GM21825 (cell line): ENCODE measurements around the gene TTC33.

Source experiments
- ATAC-seq: cut with Tn5 transposase; IDR thresholded peaks from one replicate; pipeline ENCODE4 v1.9.1; 2021; ENCODE audit warnings: mild to moderate bottlenecking, moderate library complexity; ENCODE audit not compliant: unreplicated experiment

The TTC33 gene

DNA sequence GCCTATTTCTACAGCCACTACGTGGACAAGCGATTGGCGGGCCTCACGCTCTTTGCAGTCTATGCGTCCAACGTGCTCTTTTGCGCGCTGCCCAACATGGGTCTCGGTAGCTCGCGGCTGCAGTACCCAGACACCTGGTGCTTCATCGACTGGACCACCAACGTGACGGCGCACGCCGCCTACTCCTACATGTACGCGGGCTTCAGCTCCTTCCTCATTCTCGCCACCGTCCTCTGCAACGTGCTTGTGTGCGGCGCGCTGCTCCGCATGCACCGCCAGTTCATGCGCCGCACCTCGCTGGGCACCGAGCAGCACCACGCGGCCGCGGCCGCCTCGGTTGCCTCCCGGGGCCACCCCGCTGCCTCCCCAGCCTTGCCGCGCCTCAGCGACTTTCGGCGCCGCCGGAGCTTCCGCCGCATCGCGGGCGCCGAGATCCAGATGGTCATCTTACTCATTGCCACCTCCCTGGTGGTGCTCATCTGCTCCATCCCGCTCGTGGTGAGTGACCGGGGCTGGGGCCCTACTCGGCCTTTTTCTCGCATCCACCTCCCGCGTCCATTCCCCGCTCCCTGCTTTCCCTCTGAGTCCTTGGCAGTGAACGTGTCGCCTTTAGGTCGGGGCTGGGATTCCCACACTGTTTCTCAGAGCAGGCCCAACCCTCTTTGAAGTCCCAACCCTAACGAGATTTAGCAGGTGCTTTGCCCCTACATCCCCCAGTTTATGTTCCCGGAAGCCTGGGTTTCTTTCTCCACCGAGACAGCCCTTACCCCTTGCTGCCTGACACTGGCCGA is 74.2 kb downstream of the TTC33 start:
- peak; percentile 27 for ATAC-seq

DNA sequence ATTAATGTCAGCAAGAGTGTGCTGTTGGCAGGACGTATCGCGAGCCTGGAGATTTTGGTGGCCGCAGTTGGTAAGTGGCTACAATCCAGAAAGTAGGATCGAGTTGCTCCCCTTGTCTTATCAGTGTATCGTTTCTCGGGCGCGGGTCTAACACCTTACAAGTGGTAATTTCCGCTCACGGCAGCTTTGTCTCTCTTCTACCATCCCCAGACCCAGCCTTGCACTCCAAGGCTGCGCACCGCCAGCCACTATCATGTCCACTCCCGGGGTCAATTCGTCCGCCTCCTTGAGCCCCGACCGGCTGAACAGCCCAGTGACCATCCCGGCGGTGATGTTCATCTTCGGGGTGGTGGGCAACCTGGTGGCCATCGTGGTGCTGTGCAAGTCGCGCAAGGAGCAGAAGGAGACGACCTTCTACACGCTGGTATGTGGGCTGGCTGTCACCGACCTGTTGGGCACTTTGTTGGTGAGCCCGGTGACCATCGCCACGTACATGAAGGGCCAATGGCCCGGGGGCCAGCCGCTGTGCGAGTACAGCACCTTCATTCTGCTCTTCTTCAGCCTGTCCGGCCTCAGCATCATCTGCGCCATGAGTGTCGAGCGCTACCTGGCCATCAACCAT is 74.9 kb downstream of the TTC33 start:
- ATAC-seq = no peak

DNA sequence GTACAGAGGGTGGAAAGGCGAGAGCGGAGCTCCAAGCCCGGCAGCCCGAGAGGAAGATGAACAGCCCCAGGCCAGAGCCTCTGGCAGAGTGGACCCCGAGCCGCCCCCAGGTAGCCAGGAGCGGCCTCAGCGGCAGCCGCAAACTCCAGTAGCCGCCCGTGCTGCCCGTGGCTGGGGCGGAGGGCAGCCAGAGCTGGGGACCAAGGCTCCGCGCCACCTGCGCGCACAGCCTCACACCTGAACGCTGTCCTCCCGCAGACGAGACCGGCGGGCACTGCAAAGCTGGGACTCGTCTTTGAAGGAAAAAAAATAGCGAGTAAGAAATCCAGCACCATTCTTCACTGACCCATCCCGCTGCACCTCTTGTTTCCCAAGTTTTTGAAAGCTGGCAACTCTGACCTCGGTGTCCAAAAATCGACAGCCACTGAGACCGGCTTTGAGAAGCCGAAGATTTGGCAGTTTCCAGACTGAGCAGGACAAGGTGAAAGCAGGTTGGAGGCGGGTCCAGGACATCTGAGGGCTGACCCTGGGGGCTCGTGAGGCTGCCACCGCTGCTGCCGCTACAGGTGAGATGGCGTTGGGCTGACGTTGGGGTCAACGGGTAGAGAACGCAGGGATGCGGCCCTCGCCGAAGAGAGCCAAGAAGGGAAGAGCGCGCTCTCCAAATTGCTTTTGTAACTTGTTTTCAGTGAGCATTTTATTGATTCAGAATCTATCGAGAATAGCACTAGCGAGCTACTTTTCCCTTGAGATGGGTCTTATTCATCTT is 75.7 kb downstream of the TTC33 start, which contains the start of gene PTGER4:
TSS of gene PTGER4 (plus strand) at position 3 of the 769 bp plus-strand sequence. CDS start 1,079 bp downstream, outside the sequence.
- peak; percentile 33 for ATAC-seq

DNA sequence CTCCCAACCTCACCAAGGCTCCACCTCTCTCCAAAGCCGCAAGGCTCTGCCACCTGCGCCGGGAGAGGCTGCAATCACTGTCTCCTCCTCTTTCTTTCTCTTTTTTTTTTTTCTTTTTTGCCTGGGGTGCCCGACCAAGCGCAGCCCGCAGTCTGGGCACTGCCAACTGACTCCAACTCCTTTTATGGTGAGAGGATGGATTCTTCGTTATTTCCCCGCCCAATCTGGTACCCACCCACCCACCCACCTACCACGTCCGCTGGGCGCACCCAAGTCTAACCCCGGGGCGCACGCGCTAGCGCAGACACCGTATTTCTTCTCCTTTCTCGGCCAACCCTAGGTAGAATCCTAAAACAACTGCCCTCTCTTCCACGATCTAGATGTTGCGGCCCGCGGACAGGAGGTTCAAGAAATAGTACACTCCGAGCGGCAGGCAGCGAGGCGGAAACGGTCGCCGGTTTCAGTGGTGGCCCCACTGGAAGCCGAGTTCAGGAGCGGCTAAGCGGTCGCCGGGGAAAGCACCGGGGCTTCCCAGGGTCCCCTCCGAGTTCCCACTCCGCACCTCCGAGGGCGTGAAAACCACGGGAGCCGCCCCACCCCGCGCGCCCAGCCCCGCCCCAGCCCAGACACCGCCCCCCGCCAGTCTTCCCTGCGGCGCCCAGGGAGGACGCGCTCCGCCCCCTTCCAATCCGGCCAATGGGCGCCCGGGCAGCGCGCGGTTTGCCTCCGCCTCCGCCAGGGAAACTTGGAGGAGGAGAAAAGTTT is 76.4 kb downstream of the TTC33 start:
- ATAC-seq = peak; percentile 83

DNA sequence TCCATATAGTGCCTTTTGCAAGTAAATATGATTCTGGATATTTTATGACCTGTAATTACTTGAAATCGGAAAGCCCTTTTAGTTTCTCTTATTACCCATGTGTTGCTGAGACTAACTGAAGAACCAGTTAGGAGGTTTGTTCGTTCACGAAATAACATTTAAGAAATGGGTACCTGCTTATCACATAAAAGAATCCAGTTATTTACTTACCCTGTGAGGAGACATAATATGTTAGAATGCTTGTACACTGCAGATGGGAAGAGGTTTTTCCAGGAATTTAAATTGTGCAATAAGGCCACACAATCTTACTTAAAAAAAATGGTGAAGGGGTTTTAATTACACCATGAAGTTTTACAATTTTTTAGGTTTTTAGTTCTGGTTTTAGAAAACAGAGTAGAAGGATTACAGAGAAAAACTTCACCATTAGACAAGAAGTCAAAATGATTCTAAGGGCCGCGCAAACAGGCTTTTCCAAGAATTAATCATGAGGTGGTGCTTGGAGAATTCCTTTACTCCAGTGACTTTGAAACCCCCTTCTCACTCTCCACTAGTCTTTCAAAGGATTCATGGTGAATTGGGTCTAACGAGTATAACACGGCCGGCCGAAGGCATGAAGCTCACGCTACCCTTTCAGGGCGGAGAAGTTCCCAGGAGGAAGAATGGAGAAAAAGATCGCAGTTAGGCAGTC is 77.2 kb downstream of the TTC33 start:
- no peak for ATAC-seq

DNA sequence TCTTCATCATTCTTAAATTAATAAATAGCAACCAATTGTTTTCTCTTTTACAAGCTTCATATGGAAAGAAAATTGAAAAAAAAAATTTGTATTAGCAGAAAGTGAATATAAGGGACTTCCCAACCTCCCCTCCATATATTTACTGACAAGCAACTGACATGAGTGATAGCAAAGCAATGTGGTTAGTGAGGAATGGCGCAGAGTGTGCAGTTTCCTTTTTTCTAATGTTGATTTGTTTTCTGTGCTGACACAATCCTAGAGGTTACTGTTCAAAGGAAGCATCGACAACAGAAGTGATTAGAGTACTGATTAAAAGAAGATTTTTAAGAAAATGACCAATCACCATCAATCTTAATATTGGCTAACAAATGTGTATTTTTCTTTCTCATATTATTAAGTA is 77.7 kb downstream of the TTC33 start:
- ATAC-seq = no peak

DNA sequence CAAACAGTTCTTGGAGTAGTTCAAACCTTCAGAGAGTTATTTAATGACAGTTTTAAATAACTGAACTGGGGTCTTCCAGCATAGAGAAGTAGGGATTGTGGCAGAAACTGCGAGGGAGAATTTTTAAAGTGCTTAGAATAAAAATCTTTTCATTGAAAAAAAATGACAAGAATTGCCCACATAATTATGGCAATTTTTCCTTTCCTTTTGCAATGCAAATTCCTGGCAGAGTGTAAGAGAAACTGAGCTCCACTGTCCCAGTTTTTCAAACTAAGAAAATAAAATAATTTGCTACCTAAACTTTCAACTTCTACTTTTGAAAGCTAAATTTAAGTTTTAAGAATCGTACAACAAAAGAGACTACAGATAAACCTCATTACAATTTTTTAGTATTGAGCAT is 78.3 kb downstream of the TTC33 start:
- ATAC-seq = no peak

DNA sequence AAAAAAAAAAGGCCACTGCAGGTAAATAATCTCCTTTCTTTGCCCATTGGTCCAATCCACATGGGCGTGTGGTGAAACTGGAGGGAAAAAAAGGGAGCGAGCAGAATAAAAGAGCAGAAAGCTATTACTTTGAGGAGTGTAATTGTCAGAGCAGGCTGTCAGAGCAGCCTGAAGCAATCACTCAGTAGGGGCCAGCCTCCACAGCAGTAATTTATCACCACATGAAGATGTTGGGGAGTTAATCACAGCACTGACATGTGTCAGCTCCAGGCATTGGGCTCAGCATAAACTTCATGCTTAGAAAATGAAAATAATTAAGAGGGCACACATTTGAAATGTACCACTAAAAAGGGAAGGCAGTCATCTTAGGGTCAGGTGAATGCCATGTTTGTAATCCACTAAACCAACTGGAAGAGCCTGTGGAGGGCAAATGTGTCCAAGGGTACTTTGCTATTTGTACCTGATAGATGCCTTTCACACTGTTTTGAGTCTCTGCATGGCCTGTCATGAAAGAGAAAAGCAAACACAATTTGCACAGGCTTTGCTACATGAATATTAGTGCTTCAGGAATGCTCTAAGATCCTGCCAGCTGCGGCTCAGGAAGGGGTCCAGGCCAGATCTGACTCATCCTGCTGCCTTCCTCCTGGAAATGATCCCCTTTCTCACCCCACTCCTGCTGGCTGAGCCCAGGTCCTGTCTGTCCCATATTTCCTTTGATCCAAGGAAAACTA is 79.0 kb downstream of the TTC33 start:
- no peak for ATAC-seq

DNA sequence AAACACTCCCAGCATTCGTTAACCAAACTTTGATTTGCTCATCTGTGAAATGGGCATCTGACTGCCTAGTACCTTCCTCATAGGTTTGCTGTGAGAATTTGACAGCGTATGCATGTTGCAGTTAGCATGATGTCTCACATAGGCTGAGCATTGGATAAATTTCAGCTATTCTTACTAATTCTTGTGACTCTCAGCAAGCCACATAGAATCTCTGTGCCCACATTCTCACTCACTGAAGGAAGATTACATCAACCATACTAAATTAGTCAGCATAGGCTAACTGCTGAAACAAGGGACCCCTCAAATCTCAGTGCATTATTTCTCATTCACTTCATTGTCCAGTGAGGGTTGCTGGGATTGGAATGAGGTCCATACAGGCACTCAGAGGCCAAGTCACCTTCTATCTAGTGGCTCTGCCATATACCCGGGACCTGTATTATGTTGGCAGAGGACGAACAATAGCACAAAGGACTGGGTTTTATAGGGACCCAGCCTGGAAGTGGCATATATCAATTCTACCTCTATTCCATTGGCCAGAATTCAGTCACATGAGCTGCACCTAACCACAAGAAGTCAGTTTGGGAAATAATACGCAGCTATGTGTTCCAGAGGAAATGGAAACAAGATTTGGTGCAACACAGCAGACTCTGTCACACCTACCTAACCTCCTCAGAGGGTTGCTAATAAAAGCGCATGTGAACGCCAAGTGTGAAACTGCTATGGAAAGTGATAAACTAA is 80.2 kb downstream of the TTC33 start:
- no peak for ATAC-seq

DNA sequence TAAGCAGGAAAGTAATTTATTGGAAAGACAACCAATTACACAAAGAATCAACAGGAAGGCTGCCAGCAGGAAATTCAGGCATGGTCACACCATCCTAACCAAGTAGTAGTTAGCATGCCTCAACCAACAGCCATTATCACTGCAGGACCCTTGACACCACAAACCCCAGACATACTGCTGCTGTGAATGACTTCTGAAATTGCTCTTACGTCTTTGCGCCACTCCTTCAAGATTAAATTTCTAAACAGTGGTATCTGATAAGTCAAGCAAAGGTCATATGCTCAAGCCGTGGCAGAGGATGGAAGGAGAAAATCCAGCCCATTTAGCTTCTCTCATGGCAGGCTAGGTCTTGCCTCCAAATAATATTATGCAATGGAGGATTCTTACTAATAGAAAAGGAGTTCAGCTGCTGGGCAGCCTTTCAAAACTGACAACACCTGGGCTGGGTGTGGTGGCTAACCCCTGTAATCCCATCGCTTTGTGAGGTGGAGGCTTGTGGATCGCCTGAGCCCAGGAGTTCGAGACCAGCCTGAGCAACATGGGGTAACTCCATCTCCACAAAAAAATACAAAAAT is 81.0 kb downstream of the TTC33 start:
- ATAC-seq = no peak

DNA sequence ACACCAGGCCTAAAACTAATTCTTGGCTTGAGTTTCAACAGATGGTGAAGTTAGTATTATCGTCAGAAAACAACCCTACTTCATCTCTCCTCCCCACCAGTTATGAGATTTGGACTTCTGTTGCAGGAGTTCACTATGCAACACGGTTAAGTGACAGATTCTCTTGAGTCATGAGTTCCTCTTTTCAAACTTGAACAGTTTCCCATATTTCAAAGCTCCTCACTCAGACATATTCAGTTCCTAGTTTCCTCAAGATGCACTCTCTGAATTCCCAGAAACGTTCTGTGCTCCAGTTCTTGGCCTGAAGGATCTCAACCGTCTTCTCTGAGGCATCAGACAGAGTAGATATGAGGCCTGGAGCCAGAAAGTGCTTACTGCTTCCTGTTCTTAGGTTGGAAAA is 83.3 kb downstream of the TTC33 start:
- no peak for ATAC-seq

DNA sequence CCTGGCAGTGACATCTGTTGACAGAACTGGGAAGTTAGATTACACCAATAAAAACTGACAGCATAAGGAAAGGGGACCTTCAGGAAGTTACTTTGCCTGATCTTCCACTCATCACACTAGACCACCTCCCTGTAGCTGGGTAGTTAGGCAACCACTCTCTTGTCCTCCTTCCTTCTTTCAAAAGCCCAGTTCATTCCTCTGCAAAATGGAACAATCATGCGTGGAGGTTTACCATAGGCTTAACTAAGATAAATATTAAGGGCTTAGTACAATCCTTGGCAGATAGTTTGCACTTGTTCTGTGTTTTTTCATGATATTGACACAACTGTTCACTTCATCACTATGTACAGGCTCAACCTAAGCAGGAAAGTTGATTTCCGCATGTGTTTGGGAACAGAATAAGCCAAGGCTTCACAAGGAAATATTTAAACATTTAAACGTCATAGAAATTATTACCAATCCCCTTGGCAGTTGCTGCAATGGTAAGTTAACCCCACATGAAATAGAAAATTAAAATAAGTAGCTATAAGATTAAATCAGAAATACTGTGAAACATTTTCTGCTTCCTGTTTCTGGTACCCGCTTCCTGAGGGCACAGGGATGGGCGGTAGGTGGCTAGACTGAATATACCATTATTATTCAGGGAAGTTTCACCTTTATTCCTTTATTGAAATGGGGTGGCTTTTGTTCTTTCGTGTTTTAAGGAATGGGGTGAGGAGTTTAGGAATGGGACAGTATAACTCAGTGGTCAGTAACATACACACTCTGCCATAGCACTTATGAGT is 86.0 kb downstream of the TTC33 start:
- ATAC-seq = no peak

DNA sequence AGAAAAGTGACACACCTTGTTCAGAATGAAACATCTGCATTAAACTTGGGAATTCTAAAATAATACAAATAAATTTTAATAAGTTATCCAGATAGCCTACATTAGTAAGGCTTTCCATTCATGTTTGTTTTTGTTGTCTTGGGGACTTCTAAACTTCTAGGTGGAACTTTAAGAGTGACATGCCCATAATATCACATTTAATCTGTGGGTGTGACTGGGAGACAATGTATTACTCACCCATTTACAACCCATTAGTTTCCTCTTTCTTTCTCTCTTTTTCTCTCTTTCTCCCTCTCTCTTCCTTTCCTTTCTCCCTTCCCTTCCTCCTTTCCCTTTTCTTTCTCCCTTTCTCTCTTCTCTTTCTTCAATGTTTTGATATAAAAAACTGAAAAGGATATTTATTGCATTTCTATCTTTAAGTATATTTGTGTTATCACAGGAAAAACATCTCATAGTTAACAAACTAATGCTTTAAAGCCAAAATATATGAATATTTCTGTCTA is 88.5 kb downstream of the TTC33 start:
- no peak for ATAC-seq

DNA sequence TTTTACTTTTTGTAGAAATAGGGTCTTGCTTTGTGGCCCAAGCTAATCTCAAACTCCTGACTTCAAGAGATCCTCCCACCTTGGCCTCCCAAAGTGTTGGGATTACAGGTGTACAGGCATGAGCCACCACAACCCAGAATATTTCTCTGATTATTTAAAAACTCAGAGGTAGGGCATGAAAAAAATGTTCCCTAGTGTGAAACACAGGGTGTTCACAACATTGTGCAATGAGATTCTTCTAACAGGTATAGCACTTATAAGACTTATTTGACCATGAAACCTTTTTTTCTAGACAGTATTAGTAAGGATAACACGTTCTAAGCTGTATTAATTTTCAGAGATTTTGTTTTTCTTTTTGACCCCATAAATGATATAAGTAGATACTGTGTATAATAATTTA is 89.1 kb downstream of the TTC33 start:
- ATAC-seq = no peak

DNA sequence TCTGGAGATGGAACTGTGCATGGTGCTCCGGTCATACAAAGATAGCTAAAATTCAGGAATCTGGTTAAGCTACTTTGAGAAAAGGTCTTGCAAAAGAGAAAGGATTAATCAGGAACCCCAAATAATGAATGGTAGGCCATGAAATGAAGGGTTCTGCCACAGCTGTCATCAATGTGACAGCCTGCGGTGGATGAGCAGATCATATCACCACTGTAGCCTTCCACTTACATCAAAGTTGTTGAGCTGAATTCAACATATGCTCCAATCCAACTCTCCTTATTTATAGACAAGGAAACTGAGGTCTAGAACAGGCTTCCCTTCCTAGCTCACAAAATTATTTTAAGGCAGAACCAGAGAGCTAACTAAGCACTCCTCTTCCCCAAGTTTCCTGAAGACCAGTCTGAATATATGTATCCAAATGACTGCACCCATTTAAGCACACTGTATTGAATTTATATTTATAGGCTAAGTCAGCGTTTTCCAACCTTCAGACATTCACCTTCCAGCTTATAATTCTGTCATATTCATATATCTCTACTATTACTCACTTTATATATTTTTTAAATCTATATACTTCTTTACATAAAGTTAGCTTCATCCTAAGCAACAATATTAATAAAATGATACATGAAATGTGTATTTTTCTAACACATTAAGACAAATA is 90.0 kb downstream of the TTC33 start:
- ATAC-seq = no peak

DNA sequence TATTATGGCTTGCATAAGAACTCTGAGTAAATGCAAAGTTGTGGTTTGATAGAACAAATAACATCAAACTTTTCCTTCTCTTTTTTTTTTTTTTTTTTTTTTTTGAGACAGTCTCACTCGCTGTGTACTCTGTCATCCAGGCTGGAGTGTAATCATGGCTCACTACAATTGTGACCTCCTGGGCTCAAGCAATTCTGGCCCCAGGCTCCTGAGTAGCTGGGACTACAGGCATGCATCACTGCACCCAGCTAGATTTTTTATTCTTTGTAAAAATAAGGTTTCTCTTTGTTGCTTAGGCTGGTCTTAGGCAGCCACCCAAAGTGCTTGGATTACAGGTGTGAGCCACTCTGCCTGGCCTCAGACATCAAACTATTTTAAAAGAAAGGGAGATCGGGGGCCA is 95.0 kb downstream of the TTC33 start:
- ATAC-seq = no peak

DNA sequence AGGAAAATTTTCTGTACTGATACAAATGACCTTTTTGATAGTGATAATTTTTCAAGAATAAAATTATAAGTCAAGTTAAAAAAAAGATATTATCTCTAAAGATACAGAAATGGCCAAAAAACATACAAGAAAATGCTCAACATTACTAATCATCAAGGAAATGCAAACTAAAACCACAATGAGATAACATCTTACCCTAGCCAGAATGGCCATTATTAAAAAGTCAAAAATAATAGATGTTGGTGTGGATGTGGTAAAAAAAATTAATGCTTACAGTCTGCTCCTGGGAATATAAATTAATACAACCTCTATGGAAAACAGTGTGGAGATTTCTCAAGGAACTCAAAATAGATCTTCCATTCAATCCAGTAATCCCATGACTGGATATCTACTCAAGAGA is 99.0 kb downstream of the TTC33 start:
- ATAC-seq = no peak
